B cell (primary cell): ENCODE results near the gene SPTB. TPM values are rescaled to one million over a fixed set of nuclear protein-coding genes. Genes with fewer than 3 reads are reported as not detected.

Source experiments
- ATAC-seq: fragments of 200-7000 bp; cut with Tn5 transposase; one replicate; pipeline ENCODE4 v1.10.0; 2021; ENCODE audit warnings: low read depth, mild to moderate bottlenecking, moderate number of reproducible peaks, moderate library complexity
- CTCF ChIA-PET: fragments of 350-600 bp; sonication (Branson Sonifier 250); formaldehyde crosslinking; loops from one replicate; lab custom pipeline; 2021; ENCODE audit warnings: antibody characterized with exemption, inconsistent platforms; lab: Charles Lee
- POLR2A ChIA-PET: fragments of 350-600 bp; sonication (Branson Sonifier 250); formaldehyde crosslinking; loops from one replicate; lab custom pipeline; 2021; ENCODE audit warnings: antibody characterized with exemption; lab: Charles Lee
- DNase-seq: peaks from one replicate; pipeline ENCODE4 v3.0.0; 2013
- H2AFZ ChIP-seq: 2 replicates; pipeline ENCODE4 v1.6.1; 2012; ENCODE audit warnings: mild to moderate bottlenecking, low read depth, low read length; ENCODE audit not compliant: insufficient read depth, poor library complexity, severe bottlenecking
- H3K27ac ChIP-seq, 2 donors: 1 replicate in 1 of 2; 2 replicates in 1 of 2; pipeline ENCODE4 v1.5.1; 2012 to 2013; ENCODE audit warnings: low read length in 2 of 2, mild to moderate bottlenecking in 2 of 2, moderate library complexity in 1 of 2
- H3K27me3 ChIP-seq, 4 experiments: fragments of 200-600 bp in 1 of 4; sonication (generic) in 1 of 4; replicated peaks in 1 of 4; 1 replicate in 2 of 4; 2 replicates in 2 of 4; pipeline versions ENCODE4 v1.6.1 to v1.7.0; 2013 to 2016; ENCODE audit warnings: low read length in 3 of 4, mild to moderate bottlenecking in 2 of 4, mixed read lengths in 1 of 4, moderate library complexity in 1 of 4; ENCODE audit not compliant: insufficient read depth in 4 of 4, control insufficient read depth in 3 of 4; ENCODE audit errors: control extremely low read depth in 1 of 4
- H3K36me3 ChIP-seq, 2 experiments: replicated peaks in 1 of 2; 1 replicate in 1 of 2; 2 replicates in 1 of 2; pipeline versions ENCODE4 v1.6.1 to v1.7.1; 2013; ENCODE audit warnings: low read length in 1 of 2; ENCODE audit not compliant: insufficient read depth in 2 of 2, control insufficient read depth in 1 of 2; ENCODE audit errors: control extremely low read depth in 1 of 2, extremely low read depth in 1 of 2
- H3K4me1 ChIP-seq, 2 donors: fragments of 200-600 bp in 1 of 2; sonication (generic) in 1 of 2; 1 replicate in 1 of 2; 2 replicates in 1 of 2; pipeline versions ENCODE4 v1.5.1 to v1.6.1; 2013 to 2017; ENCODE audit warnings: low read length in 2 of 2; ENCODE audit not compliant: control insufficient read depth in 2 of 2, insufficient read depth in 2 of 2
- H3K4me2 ChIP-seq: replicated peaks from 2 replicates; pipeline ENCODE3; 2012; ENCODE audit warnings: mild to moderate bottlenecking, low read depth, low read length; ENCODE audit not compliant: poor library complexity, severe bottlenecking
- H3K4me3 ChIP-seq, 5 experiments: fragments of 200-600 bp in 1 of 5; sonication (generic) in 1 of 5; 1 replicate in 3 of 5; 2 replicates in 2 of 5; pipeline versions ENCODE4 v1.5.1 to v1.7.0; 2011 to 2016; ENCODE audit warnings: low read length in 4 of 5, mild to moderate bottlenecking in 4 of 5, low read depth in 2 of 5, control low read depth in 1 of 5, moderate library complexity in 1 of 5; ENCODE audit not compliant: insufficient read depth in 1 of 5; ENCODE audit errors: control extremely low read depth in 1 of 5, extremely low read depth in 1 of 5
- H3K79me2 ChIP-seq: fragments of 200-600 bp; sonication (generic); one replicate; pipeline ENCODE4 v1.6.0; 2016; ENCODE audit warnings: low read length; ENCODE audit not compliant: control insufficient read depth, insufficient read depth
- H3K9ac ChIP-seq: fragments of 200-600 bp; sonication (generic); 2 replicates; pipeline ENCODE4 v1.6.1; 2017; ENCODE audit warnings: mild to moderate bottlenecking, low read length, moderate library complexity
- H3K9me3 ChIP-seq, 3 donors: one replicate each; pipeline versions ENCODE4 v1.6.1 to v1.7.1; 2013; ENCODE audit warnings: low read length in 2 of 3; ENCODE audit not compliant: control insufficient read depth in 2 of 3, insufficient read depth in 1 of 3; ENCODE audit errors: control extremely low read depth in 1 of 3
- H4K20me1 ChIP-seq: 2 replicates; pipeline ENCODE4 v1.6.0; 2012; ENCODE audit warnings: mild to moderate bottlenecking, low read length; ENCODE audit not compliant: insufficient read depth, control insufficient read depth, poor library complexity, severe bottlenecking
- H3K27ac Mint-ChIP-seq: one replicate; pipeline ENCODE4 v1.8.0; 2021; ENCODE audit warnings: mixed read lengths
- H3K27me3 Mint-ChIP-seq: one replicate; pipeline ENCODE4 v1.8.0; 2021; ENCODE audit warnings: mixed read lengths
- H3K4me1 Mint-ChIP-seq: one replicate; pipeline ENCODE4 v1.8.0; 2021; ENCODE audit warnings: mixed read lengths
- H3K4me3 Mint-ChIP-seq: one replicate; pipeline ENCODE4 v1.8.0; 2021; ENCODE audit warnings: mixed read lengths
- H3K9me3 Mint-ChIP-seq: one replicate; pipeline ENCODE4 v1.8.0; 2022; ENCODE audit warnings: mixed read lengths; ENCODE audit not compliant: insufficient read depth
- CTCF ChIP-seq: fragments of 200-600 bp; IDR thresholded peaks from one replicate; pipeline ENCODE4 v1.8.0; 2022; ENCODE audit warnings: antibody characterized with exemption, mild to moderate bottlenecking
- EZH2 ChIP-seq: IDR thresholded peaks from 2 replicates; pipeline ENCODE4 v1.6.1; 2012; ENCODE audit warnings: borderline replicate concordance, low read depth, mild to moderate bottlenecking, moderate library complexity, low read length; ENCODE audit not compliant: insufficient read depth, poor library complexity, severe bottlenecking
- WGBS: methylation state at CpG from one replicate; pipeline ENCODE4 v1.1.5; 2013; ENCODE audit warnings: missing lambda C conversion rate; ENCODE audit not compliant: insufficient coverage; 5-methylcytosine and 5-hydroxymethylcytosine counted together
- intact Hi-C: fragments of 100-400 bp; cut with micrococcal nuclease; formaldehyde crosslinking; loops from one replicate; pipeline ENCODE4 v1.10.0; 2022
- polyA plus RNA-seq: library from polyadenylated mRNA; depleted of rRNA; stranded (reverse); fragments of >200 nt; gene quantifications from 2 replicates; pipeline ENCODE4 v1.2.3, GENCODE V29; 2012
- total RNA-seq, 2 donors: library from RNA; stranded (reverse); fragments of 120-200 nt in 1 of 2; gene quantifications; 1 replicate in 1 of 2; 2 replicates in 1 of 2; pipeline versions ENCODE4 v1.2.3 to v1.2.4, GENCODE V29; 2013 to 2022

Gene SPTB
- total and polyA plus RNA-seq, 2 donors (not counting 1 experiment from before 2014, with no cell fraction given): 0.12 TPM; not detected in 1

DNA sequence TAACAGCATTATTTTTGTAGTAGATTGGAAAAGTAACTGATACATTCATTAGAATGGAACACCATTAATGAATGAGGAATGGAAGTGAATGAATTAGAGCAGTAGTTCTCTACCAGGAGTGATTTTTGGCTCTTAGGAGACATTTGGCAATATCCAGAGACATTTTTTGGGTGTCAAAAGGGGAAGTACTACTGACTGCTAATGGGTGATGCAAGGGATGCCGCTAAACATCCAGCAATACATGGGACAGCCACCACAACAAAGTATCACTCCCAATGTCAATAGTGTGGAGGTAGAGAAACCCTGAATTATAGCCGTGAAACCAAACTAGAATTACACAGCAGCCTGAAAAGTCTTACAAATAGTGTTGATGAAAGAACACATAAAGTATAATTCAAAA lies 36.1 kb upstream of the SPTB start:
- intact Hi-C loops: loop anchor here (2.0 to 10.0 kb wide), 4 partner anchors 35 to 1371 kb away; partner anchors contain the start of genes MAX and PPP2R5E
- Histone ChIP-seq H3K36me3 (peaks cover 1 to 5% of the 10 kb centered on the region in 2 experiments), H3K79me2 (peaks cover 69% of the 10 kb centered on the region), H3K4me2 (peak overlapping the region; percentile 75), H3K4me1 (peaks cover 17 to 24% of the 10 kb centered on the region in 2 donors), H3K9me3 (no peaks in the 10 kb centered on the region), H3K27me3 (no peaks in the 10 kb centered on the region), H3K9ac (no peak overlapping the region), H4K20me1 (peaks cover 49% of the 10 kb centered on the region), H3K4me3 (no peak overlapping the region), H3K27ac (no peak overlapping the region), H2AFZ (no peak overlapping the region)
- Mint-ChIP-seq H3K27ac (peak overlapping the region; percentile 53), H3K4me3 (peak overlapping the region; percentile 85), H3K9me3 (no peaks in the 10 kb centered on the region), H3K4me1 (peaks cover 50% of the 10 kb centered on the region), H3K27me3 (peaks cover 6% of the 10 kb centered on the region)
- ATAC-seq (no peak), DNase-seq (no peak)
- TF ChIP-seq CTCF: no peak
- TF ChIP-seq EZH2: no peak
- ChIA-PET POLR2A (interaction anchor here (1.2 kb wide), 1 partner anchor 9 kb away, joined by 3 read pairs; no protein-coding TSS in a partner anchor), CTCF (interaction anchor here (1.8 kb wide), 1 partner anchor 12 kb away, joined by 6 read pairs; no protein-coding TSS in a partner anchor)
- no CpG with 5 or more reads among the region's 2 CpGs for WGBS

GRCh38 chr14:64915029-64915424 lies 35.3 kb upstream of the SPTB start:
- peak overlapping the region; percentile 85 for H3K4me3 Mint-ChIP-seq
- peak overlapping the region; percentile 96 for H3K27ac Mint-ChIP-seq
- Histone ChIP-seq H3K4me1 (peaks cover 17 to 24% of the 10 kb centered on the region in 2 donors), H3K36me3 (no peaks in the 10 kb centered on the region), H2AFZ (peak overlapping the region; percentile 89), H3K9me3 (no peaks in the 10 kb centered on the region), H3K9ac (peak overlapping the region; percentile 100), H4K20me1 (peaks cover 42% of the 10 kb centered on the region), H3K4me2 (peak overlapping the region; percentile 75), H3K4me3 (peak overlapping the region; percentile 88 to 100 (median 96)), H3K79me2 (peaks cover 62% of the 10 kb centered on the region), H3K27ac (peak overlapping the region; percentile 98 to 99), H3K27me3 (no peaks in the 10 kb centered on the region)
- ATAC-seq (no peak), DNase-seq (no peak)
- intact Hi-C loops: loop anchor here (2.0 to 10.0 kb wide), 4 partner anchors 34 to 1370 kb away; partner anchors contain the start of genes MAX and PPP2R5E
- H3K9me3 Mint-ChIP-seq: no peaks in the 10 kb centered on the region
- peaks cover 44% of the 10 kb centered on the region for H3K4me1 Mint-ChIP-seq
- ChIA-PET POLR2A (interaction anchor here (1.2 kb wide), 2 partner anchors 9 kb away, joined by 3 read pairs; no protein-coding TSS in a partner anchor), CTCF (interaction anchor here (0.6 to 2.1 kb wide), 6 partner anchors 9 to 91 kb away, joined by 3 to 7 read pairs (median 5); no protein-coding TSS in a partner anchor)
- TF ChIP-seq CTCF: no peak
- TF ChIP-seq EZH2: no peak
- WGBS: 77% methylated on average over 3 of the region's 4 CpGs
- peaks cover 9% of the 10 kb centered on the region for H3K27me3 Mint-ChIP-seq
